ENCODE results near the gene HRNR.
A peak's percentile ranks its signal among the peaks of the same experiment; 100 is the strongest.

The HRNR gene

GRCh38 chr1:152188673-152189591, 35.1 kb downstream of the HRNR start:
- DNase-seq: peak; percentile 82

GRCh38 chr1:152186556-152187285, 37.3 kb downstream of the HRNR start:
- DNase-seq: no peak

- peak; percentile 44 for DNase-seq
Measured at GRCh38 chr1:152185544-152186391, 38.2 kb downstream of the HRNR start.

GRCh38 chr1:152182944-152183361, 41.0 kb downstream of the HRNR start:
- DNase-seq: no peak

GRCh38 chr1:152182431-152182830, 41.6 kb downstream of the HRNR start:
- DNase-seq: no peak

- DNase-seq: no peak
Measured at GRCh38 chr1:152179566-152179965, 44.4 kb downstream of the HRNR start.

GRCh38 chr1:152170287-152170905, 53.6 kb downstream of the HRNR start:
- no peak for DNase-seq

GRCh38 chr1:152169366-152170025, 54.5 kb downstream of the HRNR start:
- no peak for DNase-seq

- DNase-seq: no peak
Measured at GRCh38 chr1:152168535-152168868, 55.5 kb downstream of the HRNR start.

GRCh38 chr1:152167835-152168534, 56.0 kb downstream of the HRNR start:
- no peak for DNase-seq

GRCh38 chr1:152166966-152167365, 57.0 kb downstream of the HRNR start:
- no peak for DNase-seq

GRCh38 chr1:152165286-152166077, 58.5 kb downstream of the HRNR start:
- no peak for DNase-seq

GRCh38 chr1:152164517-152165136, 59.4 kb downstream of the HRNR start:
- DNase-seq: no peak

- no peak for DNase-seq
Measured at GRCh38 chr1:152162792-152163463, 61.1 kb downstream of the HRNR start.
